IPS-20b (cell line): ENCODE data around the gene UBAP1L.
"Not testable (repeated sequence)": the region's sequence is repeated elsewhere in the genome, so short reads cannot be mapped to it uniquely, and the experiment has no call there.

Experiments
- H3K27ac ChIP-seq: one replicate; pipeline ENCODE4 v1.5.1; 2013; ENCODE audit warnings: low read length
- H3K27me3 ChIP-seq: 2 replicates; pipeline ENCODE4 v1.6.1; 2013; ENCODE audit warnings: mild to moderate bottlenecking, low read length, inconsistent platforms; ENCODE audit not compliant: insufficient read depth
- H3K36me3 ChIP-seq: 2 replicates; pipeline ENCODE4 v1.6.1; 2013; ENCODE audit warnings: low read depth, mild to moderate bottlenecking, inconsistent platforms, low read length, moderate library complexity; ENCODE audit not compliant: insufficient read depth
- H3K4me1 ChIP-seq: 2 replicates; pipeline ENCODE4 v1.6.1; 2013; ENCODE audit warnings: mild to moderate bottlenecking, control low read depth, inconsistent platforms, low read length, moderate library complexity; ENCODE audit not compliant: insufficient read depth
- H3K4me3 ChIP-seq: 2 replicates; pipeline ENCODE4 v1.5.1; 2013; ENCODE audit warnings: mild to moderate bottlenecking, low read length, inconsistent platforms
- H3K9ac ChIP-seq: 2 replicates; pipeline ENCODE4 v1.6.1; 2013; ENCODE audit warnings: low read depth, mild to moderate bottlenecking, inconsistent platforms, low read length, moderate library complexity
- H3K9me3 ChIP-seq: 2 replicates; pipeline ENCODE4 v1.6.1; 2013; ENCODE audit warnings: mild to moderate bottlenecking, low read depth, low read length, inconsistent platforms; ENCODE audit not compliant: insufficient read depth

Gene UBAP1L

GRCh38 chr15:65115086-65115485, at the start of gene UBAP1L:
Gene UBAP1L (minus strand): TSS chr15:65115200. CDS start chr15:65106215, 8,985 bp downstream.
- H3K9me3 ChIP-seq, result no peaks in the 10 kb centered on the region
- no peaks in the 10 kb centered on the region for H3K27me3 ChIP-seq
- peaks cover 60% of the 10 kb centered on the region for H3K36me3 ChIP-seq
- H3K4me1 ChIP-seq, result no peaks in the 10 kb centered on the region
- H3K9ac ChIP-seq, result no peak within 1 kb of the TSS
- no peak within 1 kb of the TSS for H3K27ac ChIP-seq
- no peak within 1 kb of the TSS for H3K4me3 ChIP-seq

GRCh38 chr15:65164139-65164538, 49.1 kb upstream of the UBAP1L start:
- H3K27me3 ChIP-seq, result no peaks in the 10 kb centered on the region
- H3K27ac ChIP-seq, result no peak overlapping the region
- H3K4me1 ChIP-seq, result no peaks in the 10 kb centered on the region
- no peak overlapping the region for H3K9ac ChIP-seq
- no peak overlapping the region for H3K4me3 ChIP-seq
- no peaks in the 10 kb centered on the region for H3K9me3 ChIP-seq
- H3K36me3 ChIP-seq, result peaks cover 49% of the 10 kb centered on the region

GRCh38 chr15:65163041-65163440, 48.0 kb upstream of the UBAP1L start:
- Histone ChIP-seq H3K4me1 (no peaks in the 10 kb centered on the region), H3K36me3 (peaks cover 60% of the 10 kb centered on the region), H3K27me3 (no peaks in the 10 kb centered on the region)

GRCh38 chr15:65156692-65157091, 41.7 kb upstream of the UBAP1L start:
- peaks cover 77% of the 10 kb centered on the region for H3K36me3 ChIP-seq
- H3K27me3 ChIP-seq, result no peaks in the 10 kb centered on the region
- H3K9ac ChIP-seq, result no peak overlapping the region
- H3K4me1 ChIP-seq, result no peaks in the 10 kb centered on the region
- H3K27ac ChIP-seq, result no peak overlapping the region
- no peak overlapping the region for H3K4me3 ChIP-seq
- no peaks in the 10 kb centered on the region for H3K9me3 ChIP-seq

More at GRCh38 chr15:65163041-65163440, 48.0 kb upstream of the UBAP1L start:
- Histone ChIP-seq H3K27ac (no peak overlapping the region), H3K9ac (no peak overlapping the region), H3K4me3 (no peak overlapping the region), H3K9me3 (no peaks in the 10 kb centered on the region)

- Histone ChIP-seq H3K9me3 (no peaks in the 10 kb centered on the region), H3K27me3 (no peaks in the 10 kb centered on the region), H3K4me1 (no peaks in the 10 kb centered on the region), H3K36me3 (peaks cover 89% of the 10 kb centered on the region), H3K27ac (no peak overlapping the region), H3K4me3 (no peak overlapping the region), H3K9ac (no peak overlapping the region)
Measured at GRCh38 chr15:65154720-65155119, 39.7 kb upstream of the UBAP1L start.

- Histone ChIP-seq H3K4me3 (no peak overlapping the region), H3K27ac (no peak overlapping the region), H3K9me3 (no peaks in the 10 kb centered on the region), H3K4me1 (no peaks in the 10 kb centered on the region), H3K36me3 (peaks cover 39% of the 10 kb centered on the region), H3K9ac (no peak overlapping the region), H3K27me3 (no peaks in the 10 kb centered on the region)
Measured at GRCh38 chr15:65147902-65148301, 32.9 kb upstream of the UBAP1L start.

- H3K27me3 ChIP-seq, result no peaks in the 10 kb centered on the region
- no peak overlapping the region for H3K27ac ChIP-seq
- no peak overlapping the region for H3K9ac ChIP-seq
- no peak overlapping the region for H3K4me3 ChIP-seq
- H3K9me3 ChIP-seq, result no peaks in the 10 kb centered on the region
- no peaks in the 10 kb centered on the region for H3K4me1 ChIP-seq
- H3K36me3 ChIP-seq, result peaks cover 29% of the 10 kb centered on the region
Measured at GRCh38 chr15:65146438-65146837, 31.4 kb upstream of the UBAP1L start.

GRCh38 chr15:65138631-65139030, 23.6 kb upstream of the UBAP1L start:
- H3K9me3 ChIP-seq, result peaks cover 26% of the 10 kb centered on the region
- not testable (repeated sequence) for H3K36me3 ChIP-seq, H3K4me3 ChIP-seq, H3K27ac ChIP-seq, H3K4me1 ChIP-seq, H3K9ac ChIP-seq, H3K27me3 ChIP-seq

GRCh38 chr15:65137893-65138292, 22.9 kb upstream of the UBAP1L start:
- peaks cover 26% of the 10 kb centered on the region for H3K9me3 ChIP-seq
- not testable (repeated sequence) for H3K27me3 ChIP-seq, H3K36me3 ChIP-seq, H3K4me1 ChIP-seq, H3K27ac ChIP-seq, H3K9ac ChIP-seq, H3K4me3 ChIP-seq

GRCh38 chr15:65137089-65137488, 22.1 kb upstream of the UBAP1L start:
- H3K4me1 ChIP-seq, H3K27me3 ChIP-seq, H3K9ac ChIP-seq, H3K4me3 ChIP-seq, H3K27ac ChIP-seq, H3K36me3 ChIP-seq: not testable (repeated sequence)
- H3K9me3 ChIP-seq, result peaks cover 26% of the 10 kb centered on the region

GRCh38 chr15:65134538-65134937, 19.5 kb upstream of the UBAP1L start:
- H3K9me3 ChIP-seq, result peaks cover 25% of the 10 kb centered on the region
- H3K9ac ChIP-seq, result no peak overlapping the region
- H3K4me1 ChIP-seq, result no peaks in the 10 kb centered on the region
- H3K27me3 ChIP-seq, result no peaks in the 10 kb centered on the region
- H3K36me3 ChIP-seq, result peaks cover 2% of the 10 kb centered on the region
- no peak overlapping the region for H3K27ac ChIP-seq
- H3K4me3 ChIP-seq, result peak overlapping the region; percentile 84; the same call in 1 of the 2 replicates

GRCh38 chr15:65133548-65134200, 18.7 kb upstream of the UBAP1L start, which contains the start of gene PDCD7:
Gene PDCD7 (minus strand): TSS chr15:65133808. CDS start chr15:65133781, 27 bp downstream.
- Histone ChIP-seq H3K4me3 (peak within 1 kb of the TSS; percentile 84), H3K27ac (no peak within 1 kb of the TSS), H3K36me3 (peaks cover 11% of the 10 kb centered on the region), H3K27me3 (no peaks in the 10 kb centered on the region), H3K9me3 (peaks cover 18% of the 10 kb centered on the region), H3K9ac (peak within 1 kb of the TSS; percentile 81), H3K4me1 (no peaks in the 10 kb centered on the region)
